Glutamatergic neuron (in vitro differentiated cells): ENCODE data around the gene TRIM60. TPM values are rescaled to one million over a fixed set of nuclear protein-coding genes. Genes with fewer than 3 reads are reported as not detected.
"Not testable (repeated sequence)": the region's sequence is repeated elsewhere in the genome, so short reads cannot be mapped to it uniquely, and the experiment has no call there.

Experiments used
- DNase-seq: peaks from one replicate; pipeline ENCODE4 v3.0.0; 2022
- H3K27ac Mint-ChIP-seq: one replicate; pipeline ENCODE4 v1.8.0; 2020; ENCODE audit warnings: mild to moderate bottlenecking, mixed read lengths, inconsistent platforms; ENCODE audit not compliant: unreplicated experiment
- H3K27me3 Mint-ChIP-seq: one replicate; pipeline ENCODE4 v1.8.0; 2020; ENCODE audit warnings: mild to moderate bottlenecking, moderate library complexity, mixed read lengths, inconsistent platforms; ENCODE audit not compliant: unreplicated experiment
- H3K36me3 Mint-ChIP-seq: one replicate; pipeline ENCODE4 v1.8.0; 2020; ENCODE audit warnings: mild to moderate bottlenecking, mixed read lengths, inconsistent platforms; ENCODE audit not compliant: unreplicated experiment
- H3K4me1 Mint-ChIP-seq: one replicate; pipeline ENCODE4 v1.8.0; 2020; ENCODE audit warnings: mild to moderate bottlenecking, low read depth, mixed read lengths, inconsistent platforms; ENCODE audit not compliant: unreplicated experiment
- H3K4me3 Mint-ChIP-seq: one replicate; pipeline ENCODE4 v1.8.0; 2020; ENCODE audit warnings: mild to moderate bottlenecking, mixed read lengths, inconsistent platforms; ENCODE audit not compliant: unreplicated experiment
- H3K9me3 Mint-ChIP-seq: one replicate; pipeline ENCODE4 v1.8.0; 2020; ENCODE audit warnings: mild to moderate bottlenecking, moderate library complexity, mixed read lengths, inconsistent platforms; ENCODE audit not compliant: unreplicated experiment
- total RNA-seq: library from RNA; stranded (reverse); fragmentation: NEBNext Ultra II Directional; extraction: Animal tissue kit (Norgen Biotek cat#: 25700); gene quantifications from one replicate; pipeline ENCODE4 v1.2.1, GENCODE V29; 2021; ENCODE audit not compliant: unreplicated experiment
- TF ChIP-seq, protein P1 (sequence below): fragments of 200-600 bp; sonication (generic); IDR thresholded peaks from one replicate; pipeline ENCODE4 v1.5.0; 2021; ENCODE audit not compliant: partially characterized antibody, unreplicated experiment

TRIM60 gene
- total RNA-seq, 1 donor from 2014 or later = not detected

GRCh38 chr4:165077034-165077578 is 45.3 kb downstream of the TRIM60 start:
- H3K4me1 Mint-ChIP-seq = no peaks in the 10 kb centered on the region
- no peak overlapping the region for H3K27ac Mint-ChIP-seq
- H3K27me3 Mint-ChIP-seq = peaks cover 4% of the 10 kb centered on the region
- no peak for DNase-seq
- no peaks in the 10 kb centered on the region for H3K9me3 Mint-ChIP-seq
- TF ChIP-seq, protein P1, sequence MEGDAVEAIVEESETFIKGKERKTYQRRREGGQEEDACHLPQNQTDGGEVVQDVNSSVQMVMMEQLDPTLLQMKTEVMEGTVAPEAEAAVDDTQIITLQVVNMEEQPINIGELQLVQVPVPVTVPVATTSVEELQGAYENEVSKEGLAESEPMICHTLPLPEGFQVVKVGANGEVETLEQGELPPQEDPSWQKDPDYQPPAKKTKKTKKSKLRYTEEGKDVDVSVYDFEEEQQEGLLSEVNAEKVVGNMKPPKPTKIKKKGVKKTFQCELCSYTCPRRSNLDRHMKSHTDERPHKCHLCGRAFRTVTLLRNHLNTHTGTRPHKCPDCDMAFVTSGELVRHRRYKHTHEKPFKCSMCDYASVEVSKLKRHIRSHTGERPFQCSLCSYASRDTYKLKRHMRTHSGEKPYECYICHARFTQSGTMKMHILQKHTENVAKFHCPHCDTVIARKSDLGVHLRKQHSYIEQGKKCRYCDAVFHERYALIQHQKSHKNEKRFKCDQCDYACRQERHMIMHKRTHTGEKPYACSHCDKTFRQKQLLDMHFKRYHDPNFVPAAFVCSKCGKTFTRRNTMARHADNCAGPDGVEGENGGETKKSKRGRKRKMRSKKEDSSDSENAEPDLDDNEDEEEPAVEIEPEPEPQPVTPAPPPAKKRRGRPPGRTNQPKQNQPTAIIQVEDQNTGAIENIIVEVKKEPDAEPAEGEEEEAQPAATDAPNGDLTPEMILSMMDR = no peak
- no peaks in the 10 kb centered on the region for H3K36me3 Mint-ChIP-seq
- H3K4me3 Mint-ChIP-seq = no peak overlapping the region

GRCh38 chr4:165079476-165079875 is 47.7 kb downstream of the TRIM60 start:
- H3K4me1 Mint-ChIP-seq = no peaks in the 10 kb centered on the region
- TF ChIP-seq, protein P1 = no peak
- H3K27me3 Mint-ChIP-seq = no peaks in the 10 kb centered on the region
- no peak overlapping the region for H3K4me3 Mint-ChIP-seq
- no peak for DNase-seq
- no peak overlapping the region for H3K27ac Mint-ChIP-seq
- H3K36me3 Mint-ChIP-seq = no peaks in the 10 kb centered on the region
- no peaks in the 10 kb centered on the region for H3K9me3 Mint-ChIP-seq

GRCh38 chr4:165084787-165085186 is 53.0 kb downstream of the TRIM60 start:
- H3K4me1 Mint-ChIP-seq, H3K27ac Mint-ChIP-seq, DNase-seq, H3K9me3 Mint-ChIP-seq, H3K27me3 Mint-ChIP-seq, H3K4me3 Mint-ChIP-seq, H3K36me3 Mint-ChIP-seq: not testable (repeated sequence)

GRCh38 chr4:165085946-165086345 is 54.1 kb downstream of the TRIM60 start:
- H3K36me3 Mint-ChIP-seq = no peaks in the 10 kb centered on the region
- TF ChIP-seq, protein P1 = no peak

DNA sequence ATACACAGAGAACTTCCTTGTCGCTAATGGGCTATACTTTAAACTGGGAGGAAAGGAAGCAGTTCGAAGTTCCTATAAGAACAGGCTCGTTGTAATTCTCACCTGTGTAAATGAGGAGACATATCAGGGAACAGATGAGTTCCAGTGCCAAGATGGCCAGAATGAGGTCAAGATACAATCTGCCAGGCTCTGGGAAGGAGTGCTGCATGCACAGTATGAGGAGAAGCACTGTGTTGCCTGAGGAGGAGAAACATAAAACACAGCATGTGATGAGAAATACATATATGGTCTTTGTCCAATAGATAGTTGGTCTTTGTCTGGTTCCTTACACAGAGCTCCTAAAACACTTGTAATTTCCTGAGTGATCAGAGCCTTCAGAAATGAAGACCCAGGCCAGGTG is 56.6 kb downstream of the TRIM60 start:
- Mint-ChIP-seq H3K27me3 (no peaks in the 10 kb centered on the region), H3K27ac (no peak overlapping the region), H3K4me3 (no peak overlapping the region), H3K4me1 (no peaks in the 10 kb centered on the region), H3K9me3 (peaks cover 2% of the 10 kb centered on the region), H3K36me3 (no peaks in the 10 kb centered on the region)
- TF ChIP-seq, protein P1 = no peak
- DNase-seq = no peak

More at GRCh38 chr4:165085946-165086345, 54.1 kb downstream of the TRIM60 start:
- Mint-ChIP-seq H3K9me3 (peaks cover 2% of the 10 kb centered on the region), H3K27ac (no peak overlapping the region), H3K4me3 (no peak overlapping the region), H3K27me3 (no peaks in the 10 kb centered on the region), H3K4me1 (no peaks in the 10 kb centered on the region)
- DNase-seq = no peak

Other genes starting within 250 kb of the TRIM60 start
- 0.88 TPM for gene APELA, start 154.8 kb upstream of the TRIM60 start, total RNA-seq
- gene TRIM61, start 54.3 kb upstream of the TRIM60 start, total RNA-seq = 0.34 TPM
- 0.29 TPM for gene TRIM75, start 21.9 kb downstream of the TRIM60 start, total RNA-seq
- gene TMEM192, start 80.9 kb downstream of the TRIM60 start, total RNA-seq = 16.9 TPM
- 19.7 TPM for gene KLHL2, start 175.6 kb downstream of the TRIM60 start, total RNA-seq